Hepatocyte (in vitro differentiated cells): ENCODE measurements around the gene SMTNL1. TPM values are rescaled to one million over a fixed set of nuclear protein-coding genes. Genes with fewer than 3 reads are reported as not detected.

Experiments
- DNase-seq: peaks from one replicate; pipeline ENCODE4 v3.0.0-alpha.2; 2016; ENCODE audit warnings: low spot score
- H2AFZ ChIP-seq: fragments of 200-600 bp; sonication (generic); 2 replicates; pipeline ENCODE4 v1.6.0; 2016; ENCODE audit warnings: antibody characterized with exemption, mild to moderate bottlenecking
- H3K27ac ChIP-seq: fragments of 200-600 bp; sonication (generic); 2 replicates; pipeline ENCODE4 v1.5.1; 2016; ENCODE audit warnings: mild to moderate bottlenecking
- H3K27me3 ChIP-seq: fragments of 200-600 bp; sonication (generic); 2 replicates; pipeline ENCODE4 v1.6.1; 2016
- H3K36me3 ChIP-seq: fragments of 200-600 bp; sonication (generic); replicated peaks from 2 replicates; pipeline ENCODE4 v1.5.1; 2016; ENCODE audit warnings: low read depth; ENCODE audit not compliant: insufficient read depth
- H3K4me1 ChIP-seq: fragments of 200-600 bp; sonication (generic); 2 replicates; pipeline ENCODE4 v1.5.1; 2016; ENCODE audit warnings: mild to moderate bottlenecking, moderate library complexity; ENCODE audit not compliant: insufficient read depth
- H3K4me2 ChIP-seq: fragments of 200-600 bp; sonication (generic); 2 replicates; pipeline ENCODE4 v1.6.0; 2016
- H3K4me3 ChIP-seq: fragments of 200-600 bp; sonication (generic); 2 replicates; pipeline ENCODE4 v1.5.1; 2016; ENCODE audit warnings: mild to moderate bottlenecking
- H3K79me2 ChIP-seq: fragments of 200-600 bp; sonication (generic); 2 replicates; pipeline ENCODE4 v1.6.0; 2017; ENCODE audit warnings: mild to moderate bottlenecking
- H3K9me2 ChIP-seq: fragments of 200-600 bp; sonication (generic); replicated peaks from 2 replicates; pipeline ENCODE4 v1.6.0; 2017; ENCODE audit warnings: mild to moderate bottlenecking; ENCODE audit not compliant: insufficient read depth
- H3K9me3 ChIP-seq: fragments of 200-600 bp; sonication (generic); 2 replicates; pipeline ENCODE4 v1.5.1; 2016; ENCODE audit warnings: low read depth, mild to moderate bottlenecking
- H4K20me1 ChIP-seq: fragments of 200-600 bp; sonication (generic); 2 replicates; pipeline ENCODE4 v1.6.0; 2016; ENCODE audit warnings: mild to moderate bottlenecking; ENCODE audit not compliant: insufficient read depth, poor library complexity, severe bottlenecking
- EZH2 ChIP-seq: fragments of 200-600 bp; sonication (generic); IDR thresholded peaks from 2 replicates; pipeline ENCODE4 v1.6.1; 2016; ENCODE audit warnings: antibody characterized with exemption, mild to moderate bottlenecking, borderline replicate concordance
- EZH2phosphoT487 ChIP-seq: fragments of 200-600 bp; sonication (generic); IDR thresholded peaks from one replicate; pipeline ENCODE4 v1.6.1; 2018; ENCODE audit warnings: antibody characterized with exemption, mild to moderate bottlenecking, low read depth, moderate library complexity; ENCODE audit not compliant: unreplicated experiment, severe bottlenecking
- WGBS: methylation state at CpG from one replicate; pipeline ENCODE4 v1.1.6; 2016; ENCODE audit warnings: low lambda C conversion rate; ENCODE audit errors: missing lambda C conversion rate; 5-methylcytosine and 5-hydroxymethylcytosine counted together
- polyA plus RNA-seq: library from polyadenylated mRNA; unstranded; fragments of >200 nt; fragmentation: Nextera tagmentation; extraction: Ambion mirVana; gene quantifications from 2 replicates; pipeline ENCODE4 v1.2.1, GENCODE V29; 2016
- total RNA-seq: library from RNA; depleted of rRNA; stranded (reverse); fragments of >200 nt; gene quantifications from 2 replicates; pipeline ENCODE4 v1.2.3, GENCODE V29; 2014
- TF ChIP-seq, protein P1 (sequence below): fragments of 200-600 bp; sonication (generic); IDR thresholded peaks from 2 replicates; pipeline ENCODE4 v1.5.1; 2016; ENCODE audit warnings: antibody characterized with exemption, mild to moderate bottlenecking; ENCODE audit not compliant: poor library complexity

SMTNL1 gene
- total and polyA plus RNA-seq, 2 experiments from 2014 or later, result not detected

DNA sequence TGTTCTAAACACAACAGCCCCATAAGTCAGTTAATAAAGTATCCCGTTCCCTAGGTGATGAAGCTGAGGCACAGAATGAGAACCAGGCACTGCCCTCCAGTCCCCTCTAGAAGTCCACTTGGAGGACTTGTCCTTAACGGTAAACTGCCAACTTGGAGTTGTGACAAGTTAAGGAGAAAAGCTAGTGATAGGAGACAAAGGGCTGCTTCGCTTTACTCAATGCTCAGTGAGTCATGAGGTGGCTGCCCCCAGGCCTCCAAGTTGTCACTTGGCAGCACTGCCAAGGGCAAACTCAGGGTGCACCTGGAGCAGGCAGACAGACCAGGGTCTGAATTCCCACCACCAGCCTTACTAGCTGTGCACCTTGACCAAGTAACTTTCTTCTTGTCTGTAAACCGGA is 35.4 kb upstream of the SMTNL1 start:
- no peak for DNase-seq
- peaks cover 31% of the 10 kb centered on the region for H3K4me1 ChIP-seq
- no peaks in the 10 kb centered on the region for H3K27me3 ChIP-seq
- no peak overlapping the region for H3K4me3 ChIP-seq
- no peaks in the 10 kb centered on the region for H3K36me3 ChIP-seq
- no peaks in the 10 kb centered on the region for H3K9me3 ChIP-seq
- no peaks in the 10 kb centered on the region for H4K20me1 ChIP-seq
- H3K27ac ChIP-seq, result no peak overlapping the region
- H3K9me2 ChIP-seq, result no peaks in the 10 kb centered on the region
- no peak overlapping the region for H3K4me2 ChIP-seq
- 79% methylated on average over 4 of the region's 4 CpGs for WGBS
- TF ChIP-seq EZH2, result no peak
- TF ChIP-seq EZH2phosphoT487, result no peak
- TF ChIP-seq, protein P1, sequence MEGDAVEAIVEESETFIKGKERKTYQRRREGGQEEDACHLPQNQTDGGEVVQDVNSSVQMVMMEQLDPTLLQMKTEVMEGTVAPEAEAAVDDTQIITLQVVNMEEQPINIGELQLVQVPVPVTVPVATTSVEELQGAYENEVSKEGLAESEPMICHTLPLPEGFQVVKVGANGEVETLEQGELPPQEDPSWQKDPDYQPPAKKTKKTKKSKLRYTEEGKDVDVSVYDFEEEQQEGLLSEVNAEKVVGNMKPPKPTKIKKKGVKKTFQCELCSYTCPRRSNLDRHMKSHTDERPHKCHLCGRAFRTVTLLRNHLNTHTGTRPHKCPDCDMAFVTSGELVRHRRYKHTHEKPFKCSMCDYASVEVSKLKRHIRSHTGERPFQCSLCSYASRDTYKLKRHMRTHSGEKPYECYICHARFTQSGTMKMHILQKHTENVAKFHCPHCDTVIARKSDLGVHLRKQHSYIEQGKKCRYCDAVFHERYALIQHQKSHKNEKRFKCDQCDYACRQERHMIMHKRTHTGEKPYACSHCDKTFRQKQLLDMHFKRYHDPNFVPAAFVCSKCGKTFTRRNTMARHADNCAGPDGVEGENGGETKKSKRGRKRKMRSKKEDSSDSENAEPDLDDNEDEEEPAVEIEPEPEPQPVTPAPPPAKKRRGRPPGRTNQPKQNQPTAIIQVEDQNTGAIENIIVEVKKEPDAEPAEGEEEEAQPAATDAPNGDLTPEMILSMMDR, result no peak
- H2AFZ ChIP-seq, result no peak overlapping the region
- no peaks in the 10 kb centered on the region for H3K79me2 ChIP-seq

DNA sequence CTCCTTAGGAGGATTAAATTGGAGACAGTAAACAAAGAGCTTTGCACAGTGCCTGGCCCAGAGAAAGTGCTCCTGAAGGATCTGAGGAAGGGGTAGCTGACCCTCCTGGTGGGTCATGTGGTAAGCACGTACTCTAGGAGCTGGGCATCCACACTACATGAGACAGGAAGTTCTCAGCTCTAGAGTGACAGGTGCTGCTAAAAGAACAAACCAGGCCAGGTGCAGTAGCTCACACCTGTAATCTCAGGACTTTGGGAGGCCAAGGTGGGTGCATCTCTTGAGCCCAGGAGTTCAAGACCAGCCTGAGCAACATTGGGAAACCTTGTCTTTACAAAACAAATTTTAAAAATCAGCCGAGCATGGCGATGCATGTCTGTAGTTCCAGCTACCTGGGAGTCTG is 35.0 kb upstream of the SMTNL1 start:
- no peak for DNase-seq
- Histone ChIP-seq H2AFZ (no peak overlapping the region), H3K9me3 (no peaks in the 10 kb centered on the region), H4K20me1 (no peaks in the 10 kb centered on the region), H3K27me3 (no peaks in the 10 kb centered on the region), H3K27ac (no peak overlapping the region), H3K4me2 (no peak overlapping the region), H3K4me1 (peaks cover 28% of the 10 kb centered on the region), H3K4me3 (no peak overlapping the region), H3K36me3 (no peaks in the 10 kb centered on the region), H3K79me2 (no peaks in the 10 kb centered on the region), H3K9me2 (no peaks in the 10 kb centered on the region)
- 92% methylated on average over 3 of the region's 3 CpGs for WGBS
- TF ChIP-seq EZH2phosphoT487, result no peak

DNA sequence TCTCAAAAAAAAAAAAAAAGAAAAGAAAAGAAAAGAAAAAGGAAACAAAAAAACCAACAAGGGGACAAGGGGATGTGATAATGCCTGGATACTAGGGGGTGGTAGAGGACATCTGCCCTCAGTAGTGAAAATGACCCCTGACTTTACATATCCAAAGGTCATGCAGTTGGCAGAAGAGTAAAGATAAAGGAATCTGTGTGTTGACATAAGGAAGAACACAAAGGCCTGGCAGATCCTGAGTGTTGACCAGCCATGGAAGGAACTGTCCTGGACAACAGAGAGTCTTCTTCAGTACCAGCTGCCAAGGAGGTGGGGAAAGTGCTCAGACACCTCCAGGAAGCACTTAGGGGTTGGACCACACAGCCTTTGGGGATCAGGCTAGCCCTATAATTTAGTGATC is 34.5 kb upstream of the SMTNL1 start:
- TF ChIP-seq EZH2phosphoT487, result no peak
- Histone ChIP-seq H3K36me3 (no peaks in the 10 kb centered on the region), H3K27ac (no peak overlapping the region), H2AFZ (no peak overlapping the region), H3K4me3 (no peak overlapping the region), H3K79me2 (no peaks in the 10 kb centered on the region), H3K9me3 (no peaks in the 10 kb centered on the region), H3K4me2 (no peak overlapping the region), H3K9me2 (no peaks in the 10 kb centered on the region), H4K20me1 (no peaks in the 10 kb centered on the region), H3K4me1 (peaks cover 25% of the 10 kb centered on the region), H3K27me3 (no peaks in the 10 kb centered on the region)
- DNase-seq, result no peak

DNA sequence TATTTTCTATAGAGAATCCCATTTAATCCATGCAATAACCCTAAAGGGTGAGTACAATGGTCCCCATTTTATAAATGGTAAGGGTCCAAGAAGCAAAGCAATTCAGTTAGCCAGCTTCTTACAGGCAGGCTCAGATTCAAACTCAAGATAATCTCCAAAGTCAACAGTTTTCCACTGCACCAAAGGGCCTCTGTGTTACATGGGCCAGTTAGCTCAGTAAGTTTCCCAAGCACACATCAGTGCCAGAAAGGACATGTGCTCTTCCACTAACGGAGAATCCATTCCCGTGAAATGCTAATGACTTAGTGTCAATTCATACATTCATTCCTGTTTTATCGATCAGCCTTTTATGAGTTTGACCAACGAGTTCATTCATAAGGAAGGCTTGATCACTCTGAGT is 32.9 kb upstream of the SMTNL1 start:
- no peaks in the 10 kb centered on the region for H4K20me1 ChIP-seq
- H3K4me1 ChIP-seq, result peaks cover 10% of the 10 kb centered on the region
- H3K4me2 ChIP-seq, result no peak overlapping the region
- H3K9me2 ChIP-seq, result no peaks in the 10 kb centered on the region
- no peaks in the 10 kb centered on the region for H3K27me3 ChIP-seq
- H3K36me3 ChIP-seq, result no peaks in the 10 kb centered on the region
- H3K9me3 ChIP-seq, result no peaks in the 10 kb centered on the region
- TF ChIP-seq EZH2 (no peak), EZH2phosphoT487 (no peak)
- TF ChIP-seq, protein P1, result no peak
- WGBS, result 88% methylated on average over 4 of the region's 4 CpGs
- DNase-seq, result no peak
- H3K4me3 ChIP-seq, result no peak overlapping the region
- H2AFZ ChIP-seq, result no peak overlapping the region
- no peaks in the 10 kb centered on the region for H3K79me2 ChIP-seq
- no peak overlapping the region for H3K27ac ChIP-seq

DNA sequence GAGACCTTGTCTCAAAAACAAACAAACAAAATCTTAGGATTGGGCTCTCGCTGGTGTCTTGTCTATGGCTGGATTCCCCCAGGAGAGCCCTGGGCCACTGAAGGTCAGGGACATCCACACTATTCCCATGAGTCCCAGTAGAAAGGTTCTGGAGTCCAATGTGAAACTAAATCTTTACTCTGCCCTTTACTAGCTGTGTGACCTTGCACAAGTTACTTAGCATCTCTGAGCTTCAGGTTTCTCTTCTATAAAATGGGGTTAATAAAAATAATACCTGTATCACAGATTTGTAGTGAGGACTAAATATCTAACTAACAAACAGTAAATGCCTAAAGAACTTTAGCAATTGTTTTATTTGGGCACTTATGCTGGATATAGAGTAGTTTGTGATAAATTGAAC is 30.9 kb upstream of the SMTNL1 start:
- no peak overlapping the region for H3K4me3 ChIP-seq
- no peaks in the 10 kb centered on the region for H3K9me3 ChIP-seq
- DNase-seq, result no peak
- no peaks in the 10 kb centered on the region for H3K27me3 ChIP-seq
- H3K9me2 ChIP-seq, result no peaks in the 10 kb centered on the region
- 94% methylated on average over 1 of the region's 1 CpG for WGBS
- H3K79me2 ChIP-seq, result no peaks in the 10 kb centered on the region
- no peak for TF ChIP-seq EZH2
- TF ChIP-seq, protein P1, result no peak
- no peak for TF ChIP-seq EZH2phosphoT487
- H3K4me2 ChIP-seq, result no peak overlapping the region
- no peaks in the 10 kb centered on the region for H3K36me3 ChIP-seq
- H2AFZ ChIP-seq, result no peak overlapping the region
- no peaks in the 10 kb centered on the region for H3K4me1 ChIP-seq
- H4K20me1 ChIP-seq, result no peaks in the 10 kb centered on the region
- no peak overlapping the region for H3K27ac ChIP-seq
